OCI-LY7 (cell line): Measurements from ENCODE around the gene GRIK1. TPM values are rescaled to one million over a fixed set of nuclear protein-coding genes. Genes with fewer than 3 reads are reported as not detected.

Experiments used
- BruUV-seq: library from RNA; stranded (reverse); fragments of 400-500 nt; replicated peaks from 2 replicates; lab custom pipeline; 2021; lab: Mats Ljungman, UMichigan
- CTCF ChIA-PET: fragments of 300-600 bp; sonication (Branson Sonifier 250); formaldehyde crosslinking; loops from one replicate; lab custom pipeline; 2022; ENCODE audit warnings: antibody characterized with exemption; ENCODE audit not compliant: unreplicated experiment; lab: Charles Lee
- POLR2A ChIA-PET: fragments of 300-600 bp; sonication (Branson Sonifier 250); formaldehyde crosslinking; loops from one replicate; lab custom pipeline; 2022; ENCODE audit warnings: antibody characterized with exemption; lab: Charles Lee
- DNase-seq: peaks from one replicate; pipeline ENCODE4 v3.0.0-alpha.2; 2015; ENCODE audit warnings: low spot score
- H2AFZ ChIP-seq: fragments of 200-600 bp; sonication (generic), shearing (Covaris generic); 2 replicates; pipeline ENCODE4 v1.6.1; 2014; ENCODE audit warnings: mild to moderate bottlenecking, antibody characterized with exemption, low read length, moderate library complexity
- H3K27ac ChIP-seq: fragments of 200-600 bp; sonication (generic); 2 replicates; pipeline ENCODE4 v1.5.1; 2014; ENCODE audit warnings: mixed run types, low read depth, mild to moderate bottlenecking, moderate library complexity, low read length, inconsistent platforms; ENCODE audit not compliant: poor library complexity, severe bottlenecking
- H3K36me3 ChIP-seq: fragments of 200-600 bp; sonication (generic); 2 replicates; pipeline ENCODE4 v1.6.1; 2014; ENCODE audit warnings: mild to moderate bottlenecking, antibody characterized with exemption, low read length, moderate library complexity, mixed read lengths; ENCODE audit not compliant: insufficient read depth
- H3K4me1 ChIP-seq: fragments of 200-600 bp; sonication (generic); 2 replicates; pipeline ENCODE4 v1.5.1; 2014; ENCODE audit warnings: mild to moderate bottlenecking, low read length; ENCODE audit not compliant: insufficient read depth, poor library complexity, severe bottlenecking
- H3K4me2 ChIP-seq: fragments of 200-600 bp; sonication (generic); 2 replicates; pipeline ENCODE4 v1.6.1; 2014; ENCODE audit warnings: mild to moderate bottlenecking, low read length
- H3K4me3 ChIP-seq: fragments of 200-600 bp; sonication (generic); 2 replicates; pipeline ENCODE4 v1.5.1; 2014; ENCODE audit warnings: mild to moderate bottlenecking, low read depth, low read length; ENCODE audit not compliant: poor library complexity, severe bottlenecking
- H3K79me2 ChIP-seq: fragments of 200-600 bp; sonication (generic); 2 replicates; pipeline ENCODE4 v1.6.1; 2016; ENCODE audit warnings: low read depth, mild to moderate bottlenecking, low read length, moderate library complexity, mixed read lengths; ENCODE audit not compliant: insufficient read depth
- H3K9me2 ChIP-seq: fragments of 200-600 bp; sonication (generic); 2 replicates; pipeline ENCODE4 v1.6.1; 2016; ENCODE audit warnings: mild to moderate bottlenecking, low read length, mixed read lengths; ENCODE audit not compliant: insufficient read depth
- H3K9me3 ChIP-seq: fragments of 200-600 bp; sonication (generic); 2 replicates; pipeline ENCODE4 v1.6.1; 2014; ENCODE audit warnings: mild to moderate bottlenecking, mixed run types, low read length, mixed read lengths
- H4K20me1 ChIP-seq: fragments of 200-600 bp; sonication (generic); 2 replicates; pipeline ENCODE4 v1.6.1; 2014; ENCODE audit warnings: mild to moderate bottlenecking, antibody characterized with exemption, low read length, moderate library complexity, mixed read lengths; ENCODE audit not compliant: insufficient read depth
- EZH2phosphoT487 ChIP-seq: fragments of 200-600 bp; sonication (generic); IDR thresholded peaks from 2 replicates; pipeline ENCODE4 v1.6.1; 2018; ENCODE audit warnings: low read depth, borderline replicate concordance, mild to moderate bottlenecking, mixed run types, antibody characterized with exemption, low read length, moderate library complexity, mixed read lengths
- intact Hi-C: fragments of 100-400 bp; cut with micrococcal nuclease; formaldehyde crosslinking; loops from one replicate; pipeline ENCODE4 v1.10.0; 2022; ENCODE audit not compliant: unreplicated experiment
- total RNA-seq, 2 experiments: library from RNA; depleted of rRNA in 1 of 2; stranded (reverse); fragments of >200 nt in 1 of 2; shearing (Covaris generic) in 1 of 2; gene quantifications; 2 replicates each; pipeline ENCODE4 v1.2.3, GENCODE V29; 2014 to 2022
- TF ChIP-seq, protein P1 (sequence below): fragments of 200-600 bp; sonication (generic); conservative IDR thresholded peaks from 2 replicates; pipeline ENCODE4 v1.5.1; 2014; ENCODE audit warnings: mild to moderate bottlenecking, antibody characterized with exemption, low read length, moderate library complexity, mixed read lengths

The GRIK1 gene
- total RNA-seq, 2 experiments from 2014 or later, result 4.1 TPM; not detected in 1

DNA sequence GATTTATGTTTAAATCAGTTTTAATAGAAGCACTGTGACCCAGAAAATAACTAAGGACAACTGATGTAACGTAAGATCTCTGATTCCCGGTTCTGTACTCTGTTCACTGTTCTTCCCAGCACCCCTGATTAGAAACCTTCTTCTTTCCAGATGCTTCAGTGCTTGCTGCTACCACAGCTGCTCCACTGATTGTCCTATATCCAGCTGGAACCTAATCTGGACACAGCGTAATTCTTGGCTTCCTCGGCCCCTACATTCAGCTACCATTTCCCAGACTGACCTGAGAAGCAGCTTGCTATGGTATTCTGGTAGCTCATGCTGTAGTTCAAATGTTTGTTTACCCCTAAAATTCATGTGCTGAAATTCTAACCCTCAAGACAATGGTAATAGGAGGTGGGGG lies 302.7 kb downstream of the GRIK1 start:
- Histone ChIP-seq H3K4me1 (peaks cover 33% of the 10 kb centered on the region), H2AFZ (no peak overlapping the region), H3K9me3 (0 out of 2 replicates have a peak, but pooled peaks cover 5% of the 10 kb centered on the region), H3K27ac (no peak overlapping the region), H3K79me2 (no peaks in the 10 kb centered on the region), H3K4me2 (no peak overlapping the region), H3K9me2 (no peaks in the 10 kb centered on the region), H4K20me1 (no peaks in the 10 kb centered on the region), H3K4me3 (no peak overlapping the region), H3K36me3 (no peaks in the 10 kb centered on the region)
- intact Hi-C loops, result no loop called here
- TF ChIP-seq EZH2phosphoT487, result no peak
- TF ChIP-seq, protein P1, sequence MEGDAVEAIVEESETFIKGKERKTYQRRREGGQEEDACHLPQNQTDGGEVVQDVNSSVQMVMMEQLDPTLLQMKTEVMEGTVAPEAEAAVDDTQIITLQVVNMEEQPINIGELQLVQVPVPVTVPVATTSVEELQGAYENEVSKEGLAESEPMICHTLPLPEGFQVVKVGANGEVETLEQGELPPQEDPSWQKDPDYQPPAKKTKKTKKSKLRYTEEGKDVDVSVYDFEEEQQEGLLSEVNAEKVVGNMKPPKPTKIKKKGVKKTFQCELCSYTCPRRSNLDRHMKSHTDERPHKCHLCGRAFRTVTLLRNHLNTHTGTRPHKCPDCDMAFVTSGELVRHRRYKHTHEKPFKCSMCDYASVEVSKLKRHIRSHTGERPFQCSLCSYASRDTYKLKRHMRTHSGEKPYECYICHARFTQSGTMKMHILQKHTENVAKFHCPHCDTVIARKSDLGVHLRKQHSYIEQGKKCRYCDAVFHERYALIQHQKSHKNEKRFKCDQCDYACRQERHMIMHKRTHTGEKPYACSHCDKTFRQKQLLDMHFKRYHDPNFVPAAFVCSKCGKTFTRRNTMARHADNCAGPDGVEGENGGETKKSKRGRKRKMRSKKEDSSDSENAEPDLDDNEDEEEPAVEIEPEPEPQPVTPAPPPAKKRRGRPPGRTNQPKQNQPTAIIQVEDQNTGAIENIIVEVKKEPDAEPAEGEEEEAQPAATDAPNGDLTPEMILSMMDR, result no peak
- ChIA-PET POLR2A (no interaction called here), CTCF (no interaction called here)
- no TSS peak for BruUV-seq
- no peak for DNase-seq

- POLR2A ChIA-PET, result interaction anchor here (0.7 to 2.4 kb wide), 3 partner anchors 9 to 300 kb away, joined by 3 to 7 read pairs (median 4); no protein-coding TSS in a partner anchor
- no peak for DNase-seq
- Histone ChIP-seq H3K36me3 (no peaks in the 10 kb centered on the region), H3K9me2 (no peaks in the 10 kb centered on the region), H3K9me3 (0 out of 2 replicates have a peak, but pooled peaks cover 5% of the 10 kb centered on the region), H4K20me1 (no peaks in the 10 kb centered on the region), H3K27ac (no peak overlapping the region), H2AFZ (no peak overlapping the region), H3K79me2 (no peaks in the 10 kb centered on the region), H3K4me2 (no peak overlapping the region), H3K4me1 (peaks cover 17% of the 10 kb centered on the region), H3K4me3 (no peak overlapping the region)
- TF ChIP-seq, protein P1, result no peak
- no peak for TF ChIP-seq EZH2phosphoT487
- BruUV-seq, result no TSS peak
- CTCF ChIA-PET, result no interaction called here
- intact Hi-C loops, result no loop called here
Measured at GRCh38 chr21:29634418-29634817, 305.4 kb downstream of the GRIK1 start.

DNA sequence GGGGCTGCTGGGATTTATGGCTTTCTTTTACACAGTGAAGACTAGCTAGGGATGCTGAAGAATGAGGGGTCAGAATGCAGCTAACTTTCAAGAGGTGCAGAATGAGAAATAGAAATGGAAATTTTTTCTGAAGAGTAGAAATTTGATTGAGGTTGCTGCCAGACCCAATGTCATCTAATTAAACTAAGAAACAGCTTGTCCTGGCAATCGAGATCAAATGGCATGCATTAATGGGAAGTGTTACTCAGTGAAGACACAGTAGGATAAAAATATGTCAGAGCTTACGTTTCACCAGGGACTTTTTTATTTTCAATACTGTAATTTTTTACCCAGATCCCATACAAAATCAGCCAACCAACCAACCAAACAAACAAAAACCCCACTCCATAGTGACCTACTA lies 306.0 kb downstream of the GRIK1 start:
- no peaks in the 10 kb centered on the region for H4K20me1 ChIP-seq
- peaks cover 10% of the 10 kb centered on the region for H3K4me1 ChIP-seq
- DNase-seq, result no peak
- no peak overlapping the region for H3K4me3 ChIP-seq
- H3K9me3 ChIP-seq, result 0 out of 2 replicates have a peak, but pooled peaks cover 5% of the 10 kb centered on the region
- ChIA-PET POLR2A (interaction anchor here (1.4 to 2.4 kb wide), 2 partner anchors 9 kb away, joined by 4 to 7 read pairs; no protein-coding TSS in a partner anchor), CTCF (no interaction called here)
- intact Hi-C loops, result no loop called here
- no peaks in the 10 kb centered on the region for H3K36me3 ChIP-seq
- H3K9me2 ChIP-seq, result no peaks in the 10 kb centered on the region
- H3K4me2 ChIP-seq, result no peak overlapping the region
- H3K79me2 ChIP-seq, result no peaks in the 10 kb centered on the region
- no peak overlapping the region for H2AFZ ChIP-seq
- BruUV-seq, result no TSS peak
- no peak overlapping the region for H3K27ac ChIP-seq
- TF ChIP-seq EZH2phosphoT487, result no peak
- TF ChIP-seq, protein P1, result no peak
